ENCODE results near the gene HEATR9. TPM values are rescaled to one million over a fixed set of nuclear protein-coding genes. Genes with fewer than 3 reads are reported as not detected.

Gene HEATR9
- total and polyA plus RNA-seq, 2 experiments from 2014 or later, result not detected

- H3K4me2 ChIP-seq, result no peak overlapping the region
- no peak for TF ChIP-seq CTCF (IDR thresholded peaks at IDR 0.05; ENCODE audit: poor library complexity)
- no peak for TF ChIP-seq EZH2 (IDR thresholded peaks at IDR 0.05; ENCODE audit: borderline replicate concordance)
- TF ChIP-seq EZH2phosphoT487 (IDR thresholded peaks at IDR 0.05; ENCODE audit: low read depth, severe bottlenecking, unreplicated experiment), result no peak
- no peak for DNase-seq (ENCODE audit: low spot score)
- no peaks in the 10 kb centered on the region for H4K20me1 ChIP-seq (ENCODE audit: insufficient read depth, poor library complexity, severe bottlenecking)
- H3K36me3 ChIP-seq (replicated peaks; ENCODE audit: insufficient read depth, low read depth), result no peaks in the 10 kb centered on the region
- H3K9me2 ChIP-seq (replicated peaks; ENCODE audit: insufficient read depth), result no peaks in the 10 kb centered on the region
- H3K79me2 ChIP-seq, result no peaks in the 10 kb centered on the region
- H3K27me3 ChIP-seq, result no peaks in the 10 kb centered on the region
- WGBS (ENCODE audit: low lambda C conversion rate, missing lambda C conversion rate), result 88% methylated on average over 9 of the region's 9 CpGs
- H2AFZ ChIP-seq, result no peak overlapping the region
- peaks cover 8% of the 10 kb centered on the region for H3K4me1 ChIP-seq (ENCODE audit: insufficient read depth)
- no peaks in the 10 kb centered on the region for H3K9me3 ChIP-seq (ENCODE audit: low read depth)
- H3K27ac ChIP-seq, result no peak overlapping the region
- no peak overlapping the region for H3K4me3 ChIP-seq
Measured at GRCh38 chr17:35901631-35902175, 33.0 kb upstream of the HEATR9 start.

- Histone ChIP-seq H3K4me2 (peak overlapping the region; percentile 36), H3K27ac (peak overlapping the region; percentile 43), H3K36me3 (replicated peaks; ENCODE audit: insufficient read depth, low read depth) (no peaks in the 10 kb centered on the region), H3K79me2 (no peaks in the 10 kb centered on the region), H2AFZ (no peak overlapping the region), H3K4me3 (no peak overlapping the region), H3K9me2 (replicated peaks; ENCODE audit: insufficient read depth) (no peaks in the 10 kb centered on the region), H3K4me1 (ENCODE audit: insufficient read depth) (peaks cover 8% of the 10 kb centered on the region), H3K27me3 (no peaks in the 10 kb centered on the region), H4K20me1 (ENCODE audit: insufficient read depth, poor library complexity, severe bottlenecking) (no peaks in the 10 kb centered on the region), H3K9me3 (ENCODE audit: low read depth) (no peaks in the 10 kb centered on the region)
- peak; percentile 40 for DNase-seq (ENCODE audit: low spot score)
- TF ChIP-seq EZH2phosphoT487 (IDR thresholded peaks at IDR 0.05; ENCODE audit: low read depth, severe bottlenecking, unreplicated experiment) (no peak), EZH2 (IDR thresholded peaks at IDR 0.05; ENCODE audit: borderline replicate concordance) (no peak), CTCF (IDR thresholded peaks at IDR 0.05; ENCODE audit: poor library complexity) (no peak)
- WGBS (ENCODE audit: low lambda C conversion rate, missing lambda C conversion rate), result 43% methylated on average over 11 of the region's 11 CpGs
Measured at GRCh38 chr17:35900708-35901480, 32.2 kb upstream of the HEATR9 start.

GRCh38 chr17:35900280-35900679, 31.6 kb upstream of the HEATR9 start:
- no peaks in the 10 kb centered on the region for H3K79me2 ChIP-seq
- H3K9me3 ChIP-seq (ENCODE audit: low read depth), result no peaks in the 10 kb centered on the region
- H3K27me3 ChIP-seq, result no peaks in the 10 kb centered on the region
- H2AFZ ChIP-seq, result no peak overlapping the region
- no peak for DNase-seq (ENCODE audit: low spot score)
- TF ChIP-seq EZH2 (IDR thresholded peaks at IDR 0.05; ENCODE audit: borderline replicate concordance), result no peak
- TF ChIP-seq CTCF (IDR thresholded peaks at IDR 0.05; ENCODE audit: poor library complexity), result no peak
- no peak for TF ChIP-seq EZH2phosphoT487 (IDR thresholded peaks at IDR 0.05; ENCODE audit: low read depth, severe bottlenecking, unreplicated experiment)
- H3K4me3 ChIP-seq, result no peak overlapping the region
- H3K36me3 ChIP-seq (replicated peaks; ENCODE audit: insufficient read depth, low read depth), result no peaks in the 10 kb centered on the region
- H3K9me2 ChIP-seq (replicated peaks; ENCODE audit: insufficient read depth), result no peaks in the 10 kb centered on the region
- 77% methylated on average over 5 of the region's 5 CpGs for WGBS (ENCODE audit: low lambda C conversion rate, missing lambda C conversion rate)
- no peaks in the 10 kb centered on the region for H4K20me1 ChIP-seq (ENCODE audit: insufficient read depth, poor library complexity, severe bottlenecking)
- H3K4me2 ChIP-seq, result peak overlapping the region; percentile 36
- peak overlapping the region; percentile 43 for H3K27ac ChIP-seq
- H3K4me1 ChIP-seq (ENCODE audit: insufficient read depth), result peaks cover 8% of the 10 kb centered on the region

Measured in hepatocyte (in vitro differentiated cells).